ENCODE data around the gene TESMIN. TPM values are rescaled to one million over a fixed set of nuclear protein-coding genes. Genes with fewer than 3 reads are reported as not detected.

TESMIN gene
- total RNA-seq, 1 experiment from 2014 or later: not detected

DNA sequence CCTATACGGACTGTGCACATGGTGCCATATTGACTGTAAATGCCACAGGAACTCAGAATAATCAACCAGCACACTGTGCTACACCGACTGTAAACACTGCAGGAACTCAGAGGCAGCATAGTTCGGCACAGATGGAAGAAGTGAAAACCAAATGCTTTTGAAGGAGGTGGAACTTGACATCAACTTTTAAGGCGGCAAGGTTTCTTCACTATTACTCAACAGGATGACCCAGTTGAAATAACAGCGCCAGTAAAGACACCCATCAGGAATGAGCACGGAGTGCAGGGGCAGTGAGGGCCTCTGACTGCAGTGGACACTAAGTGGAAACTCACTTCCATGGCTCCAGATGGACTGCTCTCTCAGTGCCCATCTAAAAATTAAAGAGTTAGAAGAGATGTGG lies 15.7 kb downstream of the TESMIN start:
- no peak for DNase-seq
- Histone ChIP-seq H3K9me3 (no peaks in the 10 kb centered on the region), H3K36me3 (no peaks in the 10 kb centered on the region), H3K4me3 (no peak overlapping the region), H3K27me3 (peaks cover 5% of the 10 kb centered on the region)

DNA sequence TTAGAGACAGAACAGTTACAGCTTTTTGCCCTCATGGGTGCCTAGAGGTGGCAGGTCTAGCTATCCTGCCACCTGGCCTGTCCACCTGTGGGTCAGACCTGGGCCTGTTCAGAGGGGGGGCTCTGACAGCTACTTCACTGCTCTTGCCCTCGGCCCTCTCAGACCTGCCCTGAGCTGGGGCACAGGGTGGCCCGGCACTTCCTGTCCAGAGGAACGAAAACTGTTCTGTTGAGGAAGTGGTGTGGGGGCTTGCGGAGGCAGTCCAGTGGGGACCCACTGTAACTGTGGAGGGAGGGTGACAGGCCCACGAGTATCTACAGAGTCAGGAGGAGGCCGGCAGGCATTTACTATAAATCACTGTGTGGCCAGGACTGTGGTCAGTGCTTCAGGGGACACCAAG lies 16.2 kb downstream of the TESMIN start:
- no peak for DNase-seq
- Histone ChIP-seq H3K4me3 (no peak overlapping the region), H3K9me3 (no peaks in the 10 kb centered on the region), H3K27me3 (peaks cover 5% of the 10 kb centered on the region), H3K36me3 (no peaks in the 10 kb centered on the region)

DNA sequence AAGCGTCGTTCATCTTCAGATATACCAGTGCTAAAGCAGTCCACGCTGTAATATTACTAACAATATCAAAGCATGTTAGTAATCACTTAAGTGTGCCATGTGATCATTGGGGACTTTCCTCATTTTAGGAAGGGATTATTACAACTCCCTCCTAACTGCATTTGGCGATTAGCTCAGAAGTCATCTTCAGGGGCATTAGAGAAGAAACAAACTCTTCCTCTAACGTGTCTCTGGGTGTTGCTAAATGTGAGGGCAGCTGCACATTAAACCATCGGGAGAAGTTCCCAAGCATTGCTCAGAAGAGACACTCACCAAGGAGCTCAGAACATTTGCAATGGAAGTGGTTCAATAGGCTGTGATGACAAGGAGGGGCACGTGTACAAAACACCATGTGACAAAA lies 17.2 kb downstream of the TESMIN start:
- peaks cover 5% of the 10 kb centered on the region for H3K27me3 ChIP-seq
- no peaks in the 10 kb centered on the region for H3K36me3 ChIP-seq

DNA sequence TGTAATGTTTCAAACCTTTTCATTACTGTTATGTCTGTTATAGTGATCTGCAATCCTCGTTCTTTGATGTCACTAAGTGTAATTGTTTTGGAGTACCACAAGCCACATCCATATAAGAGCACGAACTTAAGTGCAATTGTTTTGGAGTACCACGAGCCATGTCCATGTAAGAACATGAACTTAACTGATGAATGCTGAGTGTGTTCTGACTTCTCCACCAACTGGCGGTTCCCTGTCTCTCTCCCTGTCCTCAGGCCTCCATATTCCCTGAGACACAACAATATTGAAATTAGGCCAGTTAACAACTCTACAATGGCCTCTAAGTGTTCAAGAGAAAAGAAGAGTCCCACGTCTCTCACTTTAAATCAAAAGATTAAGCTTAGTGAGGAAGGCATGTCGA lies 23.5 kb downstream of the TESMIN start:
- Histone ChIP-seq H3K9me3 (no peaks in the 10 kb centered on the region), H3K27me3 (peaks cover 34% of the 10 kb centered on the region), H3K4me3 (no peak overlapping the region), H3K36me3 (no peaks in the 10 kb centered on the region)
- no peak for DNase-seq

More for the DNA sequence above, 17.2 kb downstream of the TESMIN start:
- Histone ChIP-seq H3K9me3 (no peaks in the 10 kb centered on the region), H3K4me3 (no peak overlapping the region)
- DNase-seq: no peak

DNA sequence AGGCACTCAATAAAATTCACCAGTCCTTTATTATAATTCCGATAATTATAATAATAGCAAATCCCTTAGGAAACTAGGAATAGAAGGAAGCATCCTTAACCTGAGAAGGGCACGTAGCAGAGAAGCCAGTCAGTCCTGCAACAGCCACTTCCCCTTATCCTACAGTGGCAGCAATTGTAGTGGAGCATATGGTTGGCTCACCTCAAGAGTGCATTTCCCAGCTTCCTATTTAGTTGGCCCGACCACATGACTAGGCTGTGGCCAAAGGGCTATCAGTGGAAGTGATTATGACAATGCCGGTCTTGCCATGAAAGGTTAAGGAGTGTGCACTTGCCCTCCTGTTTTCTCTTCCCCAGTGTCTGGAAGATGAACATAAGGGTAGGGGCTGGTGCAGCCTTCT lies 27.0 kb downstream of the TESMIN start:
- no peak for DNase-seq
- Histone ChIP-seq H3K36me3 (no peaks in the 10 kb centered on the region), H3K9me3 (peaks cover 10% of the 10 kb centered on the region; the same call in 1 of the 2 replicates), H3K4me3 (no peak overlapping the region), H3K27me3 (peaks cover 40% of the 10 kb centered on the region)

DNA sequence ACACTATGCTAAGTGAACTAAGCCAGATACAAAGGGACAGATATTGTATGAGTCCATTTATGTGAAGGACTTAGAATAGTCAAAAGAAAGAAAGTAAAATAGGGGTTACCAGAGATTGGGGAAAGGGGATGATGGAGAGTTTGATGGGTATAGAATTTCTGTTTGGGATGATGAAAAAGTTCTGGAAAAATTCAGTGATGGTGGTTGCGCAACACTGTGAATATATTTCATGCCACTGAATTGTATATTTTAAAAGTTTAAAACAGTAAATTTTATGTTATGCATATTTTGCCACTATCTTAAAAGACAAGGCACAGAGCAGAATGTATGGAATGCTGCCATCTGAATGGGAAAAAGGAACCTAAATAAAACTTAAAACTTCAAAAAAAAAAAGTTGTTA lies 29.2 kb downstream of the TESMIN start:
- peaks cover 31% of the 10 kb centered on the region for H3K27me3 ChIP-seq
- H3K36me3 ChIP-seq: no peaks in the 10 kb centered on the region
- no peak overlapping the region for H3K4me3 ChIP-seq
- DNase-seq: no peak
- H3K9me3 ChIP-seq: peaks cover 12% of the 10 kb centered on the region; the same call in 1 of the 2 replicates

DNA sequence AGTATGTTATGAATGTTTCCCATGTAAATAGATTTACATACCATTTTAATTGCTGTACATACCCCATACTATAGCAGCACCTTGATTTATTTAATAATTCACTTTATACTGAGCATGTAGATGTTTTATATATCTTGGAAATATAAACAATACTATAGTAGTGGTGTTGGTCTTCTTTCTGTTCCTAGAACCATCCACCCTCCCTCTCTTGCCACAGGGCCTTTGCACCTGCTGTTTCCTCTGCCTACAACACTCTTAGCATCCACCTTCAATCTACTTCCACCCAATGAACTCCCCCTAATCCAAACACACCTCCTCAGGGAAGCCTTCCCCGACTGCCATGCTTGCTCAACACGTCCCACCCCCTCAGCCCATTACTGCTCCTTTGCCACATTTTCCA lies 30.2 kb downstream of the TESMIN start:
- DNase-seq: no peak
- Histone ChIP-seq H3K4me3 (no peak overlapping the region), H3K27me3 (peaks cover 29% of the 10 kb centered on the region), H3K9me3 (peaks cover 12% of the 10 kb centered on the region; the same call in 1 of the 2 replicates), H3K36me3 (no peaks in the 10 kb centered on the region)

DNA sequence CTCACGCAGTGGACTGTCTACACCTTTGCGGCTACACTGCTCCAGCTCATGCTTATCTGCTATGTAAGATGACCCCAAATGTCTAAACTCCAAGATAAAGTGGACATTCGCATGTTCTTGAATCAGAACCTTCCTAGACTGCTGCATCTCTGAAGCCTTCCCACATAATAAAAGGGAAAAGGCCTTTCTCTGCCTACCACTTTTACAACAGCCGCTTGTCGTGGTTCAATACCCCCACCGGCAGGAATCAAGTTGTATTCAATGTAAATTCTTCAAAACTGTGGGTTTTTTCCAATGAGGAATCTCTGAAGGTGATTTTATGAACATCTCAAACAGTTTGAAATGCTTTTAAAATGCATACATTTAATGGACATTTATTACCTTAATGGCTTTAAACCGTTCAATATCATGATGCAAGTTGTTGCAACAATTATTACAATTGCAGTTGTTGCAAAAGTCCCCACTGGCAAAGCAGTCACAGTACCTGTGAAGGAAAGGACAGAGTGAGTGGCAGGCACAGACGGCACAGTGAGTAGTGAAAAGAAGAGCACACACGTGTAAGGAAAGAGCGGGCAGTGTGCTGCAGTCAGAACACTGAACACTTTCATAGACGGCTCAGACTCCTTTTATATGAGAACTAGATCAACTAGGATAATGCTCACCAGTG lies 35.7 kb downstream of the TESMIN start:
- no peaks in the 10 kb centered on the region for H3K36me3 ChIP-seq
- no peaks in the 10 kb centered on the region for H3K27me3 ChIP-seq
- no peak overlapping the region for H3K4me3 ChIP-seq

DNA sequence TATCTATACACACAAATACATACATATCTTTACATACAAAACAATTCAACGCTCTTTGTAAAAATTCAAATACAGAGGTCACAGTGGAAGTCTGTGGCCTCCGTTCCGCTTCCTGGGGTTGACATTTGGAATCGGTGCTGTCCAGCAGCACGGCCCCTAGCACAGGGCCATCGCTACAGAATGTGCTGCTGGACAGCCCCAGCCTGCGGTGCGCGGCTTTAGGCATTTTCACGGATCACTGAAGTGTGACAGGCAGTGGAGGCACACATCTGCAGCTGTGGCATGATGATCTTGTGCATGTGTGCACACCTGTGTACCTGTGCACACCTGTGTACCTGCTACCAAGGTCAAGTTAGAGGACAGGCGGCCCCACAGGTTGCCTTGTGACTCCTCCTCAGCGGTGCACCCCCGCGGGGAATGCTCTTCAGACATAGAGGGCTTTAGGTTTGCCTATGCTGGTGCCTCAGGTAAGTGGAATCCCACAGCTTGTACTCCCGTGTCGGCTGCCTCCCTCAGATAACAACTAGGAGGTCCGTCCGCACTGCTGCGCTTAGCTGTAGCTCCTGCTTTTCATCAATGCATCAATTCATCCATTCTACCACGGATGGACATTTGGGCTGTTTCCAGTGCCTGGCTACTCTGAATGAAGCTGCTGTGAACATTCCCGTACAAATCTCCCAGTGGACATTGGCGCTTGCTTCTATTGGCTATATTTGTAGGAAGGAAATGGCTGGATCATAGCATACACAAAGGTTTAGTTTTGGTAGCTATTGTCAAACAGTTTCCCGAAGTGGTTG lies 37.1 kb downstream of the TESMIN start:
- peaks cover 2% of the 10 kb centered on the region; the same call in 1 of the 2 replicates for H3K9me3 ChIP-seq
- no peaks in the 10 kb centered on the region for H3K27me3 ChIP-seq
- DNase-seq: no peak
- no peaks in the 10 kb centered on the region for H3K36me3 ChIP-seq
- no peak overlapping the region for H3K4me3 ChIP-seq

More for the DNA sequence above, 35.7 kb downstream of the TESMIN start:
- peaks cover 10% of the 10 kb centered on the region; the same call in 1 of the 2 replicates for H3K9me3 ChIP-seq
- DNase-seq: no peak

DNA sequence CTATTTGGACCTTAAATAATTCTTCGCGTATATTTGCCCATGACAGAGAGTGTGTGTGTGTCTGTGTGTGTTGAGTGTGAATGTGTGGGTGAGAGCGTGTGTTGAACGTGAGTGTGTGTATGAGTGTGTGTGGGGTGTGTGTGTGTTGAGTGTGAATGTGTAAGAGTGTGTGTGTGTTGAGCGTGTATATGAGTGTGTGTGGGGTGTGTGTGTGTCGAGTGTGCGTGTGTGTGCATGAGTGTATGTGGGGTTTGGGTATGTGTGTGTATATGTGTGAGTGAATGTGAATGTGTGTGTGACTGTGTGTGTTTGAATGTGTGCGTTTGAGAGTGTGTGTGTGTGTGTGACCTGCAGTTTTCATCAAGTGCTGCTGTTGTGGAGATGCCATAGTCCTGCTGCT lies 40.2 kb downstream of the TESMIN start:
- no peak for DNase-seq
- Histone ChIP-seq H3K27me3 (no peaks in the 10 kb centered on the region), H3K4me3 (no peak overlapping the region), H3K9me3 (no peaks in the 10 kb centered on the region), H3K36me3 (no peaks in the 10 kb centered on the region)

DNA sequence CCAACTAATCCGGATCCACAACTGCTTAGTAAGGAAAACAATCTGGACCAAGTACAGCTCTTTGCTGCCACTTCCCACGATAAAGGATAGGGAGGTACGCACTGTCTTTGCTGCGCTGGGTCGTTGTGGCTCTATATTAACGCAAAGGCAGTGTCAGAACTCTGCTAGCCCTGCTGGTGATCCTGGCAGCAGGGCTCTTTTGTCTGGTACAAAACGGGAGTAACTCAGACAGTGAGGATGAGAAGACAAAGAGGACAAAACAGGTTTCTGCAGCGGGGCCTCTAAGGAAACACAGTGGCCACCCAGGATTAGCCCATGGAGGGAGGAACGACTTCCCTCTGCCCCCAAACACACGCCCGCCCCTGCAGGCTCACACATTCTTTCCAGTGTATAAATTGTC lies 40.9 kb downstream of the TESMIN start:
- Histone ChIP-seq H3K9me3 (no peaks in the 10 kb centered on the region), H3K36me3 (no peaks in the 10 kb centered on the region), H3K4me3 (no peak overlapping the region), H3K27me3 (no peaks in the 10 kb centered on the region)
- DNase-seq: no peak

DNA sequence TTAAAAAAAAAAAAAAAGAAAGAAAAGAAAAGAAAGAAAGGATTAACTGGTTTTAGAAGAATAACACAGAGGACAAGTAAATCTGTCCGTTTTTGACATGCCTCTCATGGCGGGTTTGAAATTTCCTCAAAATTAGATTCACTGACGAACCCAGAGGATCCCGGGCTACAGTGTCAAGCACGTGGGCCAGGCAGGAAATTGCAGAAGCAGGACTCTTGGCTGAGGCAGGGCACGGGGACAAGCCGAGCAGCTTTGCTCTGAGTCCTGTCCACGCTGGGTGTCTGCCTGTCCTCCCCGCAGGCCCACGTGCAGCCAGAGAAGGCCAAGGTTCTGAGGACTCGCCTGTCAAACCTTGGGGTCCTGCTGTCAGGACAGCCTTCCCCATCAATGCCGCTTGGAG lies 42.3 kb downstream of the TESMIN start:
- no peak overlapping the region for H3K4me3 ChIP-seq
- no peaks in the 10 kb centered on the region for H3K27me3 ChIP-seq
- DNase-seq: no peak
- no peaks in the 10 kb centered on the region for H3K9me3 ChIP-seq
- no peaks in the 10 kb centered on the region for H3K36me3 ChIP-seq

DNA sequence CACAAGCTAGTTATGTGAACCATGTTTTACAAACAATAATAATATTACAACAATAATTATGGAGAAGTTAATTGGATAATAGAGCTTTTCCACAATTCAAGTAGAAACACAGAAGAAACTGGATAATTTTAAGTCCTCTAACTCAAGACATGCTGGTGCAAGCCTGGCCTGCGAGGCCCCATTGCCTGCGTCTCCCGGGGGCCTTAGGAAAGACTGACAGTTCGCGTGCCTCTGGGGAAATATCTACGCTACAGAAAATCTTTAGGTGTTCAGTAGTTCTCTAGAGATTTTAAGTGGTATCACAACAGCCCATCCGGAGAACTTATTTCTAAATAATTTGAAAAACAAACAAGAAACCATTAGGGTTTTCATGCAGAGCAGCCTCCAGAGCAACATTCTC lies 43.8 kb downstream of the TESMIN start:
- Histone ChIP-seq H3K9me3 (no peaks in the 10 kb centered on the region), H3K36me3 (no peaks in the 10 kb centered on the region), H3K4me3 (no peak overlapping the region), H3K27me3 (no peaks in the 10 kb centered on the region)
- DNase-seq: no peak

DNA sequence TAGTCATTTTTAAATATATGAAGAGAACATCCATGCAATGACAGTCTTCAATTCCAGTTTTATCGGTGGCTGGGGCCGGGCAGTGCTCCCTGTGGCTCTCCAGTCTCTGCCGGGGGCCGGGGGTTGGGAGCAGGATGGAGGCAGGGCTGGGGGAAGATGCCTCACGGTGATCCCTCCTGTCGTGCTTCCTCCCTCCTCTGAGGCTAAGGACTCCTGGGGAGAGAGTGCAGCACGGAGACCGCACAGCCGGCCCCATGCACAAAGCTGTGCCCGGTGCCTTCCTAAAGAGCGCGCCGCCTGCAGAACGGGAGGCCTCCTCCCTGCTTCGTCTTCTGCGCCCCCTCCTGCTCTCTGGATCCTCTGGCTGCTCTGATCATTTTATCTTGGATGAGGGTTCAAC lies 46.4 kb downstream of the TESMIN start:
- H3K27me3 ChIP-seq: peaks cover 4% of the 10 kb centered on the region; the same call in 1 of the 2 replicates
- no peak overlapping the region for H3K4me3 ChIP-seq
- H3K9me3 ChIP-seq: no peaks in the 10 kb centered on the region
- H3K36me3 ChIP-seq: no peaks in the 10 kb centered on the region
- peak; percentile 28 for DNase-seq

DNA sequence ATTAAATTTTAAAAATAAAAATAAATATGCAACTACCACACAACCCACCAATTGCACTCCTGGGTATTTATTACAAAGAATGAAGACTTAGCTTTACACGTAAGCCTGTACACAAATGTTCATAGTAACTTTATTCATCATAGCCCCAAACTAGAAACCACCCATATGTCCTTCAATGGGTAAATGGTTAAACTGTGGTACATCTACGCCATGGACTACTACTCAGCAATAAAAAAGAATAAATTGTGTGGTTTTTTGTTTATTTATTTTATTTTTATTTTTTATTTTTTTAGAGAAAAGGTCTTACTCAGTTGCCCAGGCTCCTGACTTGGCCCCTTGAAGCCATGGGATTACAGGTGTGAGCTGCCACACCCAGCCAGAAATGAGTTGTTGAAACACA lies 52.3 kb downstream of the TESMIN start:
- H3K4me3 ChIP-seq: no peak overlapping the region
- DNase-seq: no peak
- peaks cover 6% of the 10 kb centered on the region; the same call in 1 of the 2 replicates for H3K27me3 ChIP-seq
- no peaks in the 10 kb centered on the region for H3K36me3 ChIP-seq
- peaks cover 6% of the 10 kb centered on the region for H3K9me3 ChIP-seq

DNA sequence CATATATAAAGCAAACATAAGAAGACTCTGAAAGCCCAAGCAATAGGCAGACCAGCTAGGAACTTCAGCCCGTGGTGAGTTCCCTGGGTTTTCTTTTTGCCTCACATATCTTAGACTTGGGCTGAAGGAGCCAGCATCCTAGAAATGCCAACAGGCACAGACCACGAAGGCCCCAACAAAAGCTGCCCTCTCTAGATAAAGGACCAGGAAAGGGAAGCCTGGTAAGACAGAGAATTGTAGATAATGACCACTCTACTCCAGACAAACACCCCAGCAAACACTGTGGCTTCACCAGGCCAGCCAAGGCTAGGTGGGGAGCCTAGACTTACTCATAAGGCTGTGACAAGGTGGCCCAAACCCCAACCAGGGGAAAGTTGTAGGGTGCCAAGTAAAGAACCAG lies 55.8 kb downstream of the TESMIN start:
- Histone ChIP-seq H3K27me3 (0 out of 2 replicates have a peak, but pooled peaks cover 2% of the 10 kb centered on the region), H3K4me3 (no peak overlapping the region), H3K9me3 (peaks cover 6% of the 10 kb centered on the region), H3K36me3 (no peaks in the 10 kb centered on the region)
- no peak for DNase-seq

DNA sequence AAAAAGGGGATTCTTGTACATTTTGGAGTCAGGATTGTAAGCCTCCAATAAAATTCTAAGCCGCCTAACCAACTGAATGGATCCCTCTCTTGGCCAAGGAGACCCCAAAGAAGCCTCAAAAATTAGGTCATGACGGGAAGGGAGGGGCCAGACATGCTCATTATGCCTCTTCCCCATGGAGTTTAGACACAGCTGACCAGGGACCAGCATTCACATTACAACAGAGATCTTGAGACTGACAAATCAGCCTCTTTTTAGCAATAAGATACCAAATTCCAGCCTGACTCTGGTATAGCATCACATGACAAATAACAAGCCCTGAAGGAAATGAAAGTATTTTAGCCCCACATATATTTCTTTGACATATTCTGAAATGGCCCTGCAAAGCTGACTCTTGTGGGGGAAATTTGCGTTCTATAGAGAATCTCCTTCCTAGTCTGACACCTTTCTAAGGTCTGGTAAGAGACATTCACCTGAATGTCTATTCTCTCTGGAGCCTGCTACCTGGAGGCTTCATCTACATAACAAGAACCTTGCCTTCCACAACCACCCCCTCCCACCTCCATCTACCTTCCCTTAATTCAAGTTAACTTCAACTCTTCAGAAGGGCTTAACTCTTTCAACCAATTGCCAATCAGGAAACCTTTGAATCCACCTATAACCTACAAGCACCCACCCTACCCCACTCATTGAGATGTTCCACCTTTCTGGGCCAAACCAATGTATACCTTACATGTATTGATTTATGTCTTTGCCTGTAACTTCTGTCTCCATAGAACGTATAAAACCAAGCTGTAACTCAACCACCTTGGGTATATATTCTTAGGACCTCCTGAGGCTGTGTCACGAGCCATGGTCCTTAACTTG lies 56.7 kb downstream of the TESMIN start:
- no peak for DNase-seq
- H3K27me3 ChIP-seq: 0 out of 2 replicates have a peak, but pooled peaks cover 2% of the 10 kb centered on the region
- no peaks in the 10 kb centered on the region for H3K36me3 ChIP-seq

More for the DNA sequence above, 56.7 kb downstream of the TESMIN start:
- H3K9me3 ChIP-seq: peaks cover 6% of the 10 kb centered on the region
- H3K4me3 ChIP-seq: no peak overlapping the region
